Subcutaneous preadipocyte (primary cell): Measurements from ENCODE around the gene TRIM2. TPM values are rescaled to one million over a fixed set of nuclear protein-coding genes. Genes with fewer than 3 reads are reported as not detected.

ENCODE experiments used
- small RNA-seq: library from RNA; depleted of rRNA; stranded (forward); fragments of <200 nt; gene quantifications from one replicate; pipeline ENCODE3, GENCODE V24; 2012
- total RNA-seq: library from RNA; depleted of rRNA; stranded (reverse); fragments of >200 nt; gene quantifications from 2 replicates; pipeline ENCODE4 v1.2.3, GENCODE V29; 2012

The TRIM2 gene
- total RNA-seq: 27.2 and 56.5 TPM in 2 replicates

GRCh38 chr4:153204247-153204671 is at the start of gene TRIM2:
TSS of gene TRIM2 (plus strand) at chr4:153204443. CDS start at chr4:153204531, 88 bp downstream.

GRCh38 chr4:153344131-153345011 is 140.1 kb downstream of the TRIM2 start, which contains the start of gene MND1:
TSS of gene MND1 (plus strand) at chr4:153344688. CDS start at chr4:153344738, 50 bp downstream.

Small RNA genes within 50 kb of the gene (small RNA-seq; reads per million reads assigned to genes)
- gene RF00019 (not detected), gene RN7SL419P (not detected), gene RNU6-1196P (not detected)

Other genes starting within 250 kb of the TRIM2 start
- 7.3 and 8.0 TPM in 2 replicates for gene MND1, start 140.2 kb downstream of the TRIM2 start, total RNA-seq